Osteoblast (primary cell): ENCODE results near the gene SLC30A2. TPM values are rescaled to one million over a fixed set of nuclear protein-coding genes. Genes with fewer than 3 reads are reported as not detected.

Source experiments
- DNase-seq: peaks from one replicate; pipeline ENCODE4 v3.0.0; 2011; ENCODE audit warnings: low spot score, mixed read lengths; ENCODE audit not compliant: insufficient read length; ENCODE audit errors: missing footprints
- H2AFZ ChIP-seq: 2 replicates; pipeline ENCODE4 v1.6.0; 2011; ENCODE audit warnings: mild to moderate bottlenecking, low read length
- H3K27ac ChIP-seq: 2 replicates; pipeline ENCODE4 v1.5.1; 2011; ENCODE audit warnings: mild to moderate bottlenecking, low read depth, low read length, moderate library complexity
- H3K27me3 ChIP-seq: 2 replicates; pipeline ENCODE4 v1.6.0; 2012; ENCODE audit warnings: mild to moderate bottlenecking, control low read depth, inconsistent platforms, low read length, moderate library complexity; ENCODE audit not compliant: insufficient read depth
- H3K36me3 ChIP-seq: 2 replicates; pipeline ENCODE4 v1.5.1; 2011; ENCODE audit warnings: mild to moderate bottlenecking, low read length, control low read depth, moderate library complexity; ENCODE audit not compliant: insufficient read depth
- H3K4me1 ChIP-seq: 2 replicates; pipeline ENCODE4 v1.5.1; 2011; ENCODE audit warnings: mild to moderate bottlenecking, low read length, control low read depth, moderate library complexity; ENCODE audit not compliant: insufficient read depth
- H3K4me2 ChIP-seq: 2 replicates; pipeline ENCODE4 v1.6.0; 2011; ENCODE audit warnings: mild to moderate bottlenecking, low read length; ENCODE audit not compliant: insufficient read depth
- H3K4me3 ChIP-seq: fragments of 200-600 bp; sonication (generic); 3 replicates; pipeline ENCODE4 v1.5.1; 2012; ENCODE audit warnings: mild to moderate bottlenecking, low read length, inconsistent platforms; ENCODE audit not compliant: insufficient read depth
- H3K79me2 ChIP-seq: 2 replicates; pipeline ENCODE4 v1.6.0; 2012; ENCODE audit warnings: mild to moderate bottlenecking, low read length, control low read depth, inconsistent platforms; ENCODE audit not compliant: insufficient read depth
- H3K9me3 ChIP-seq: 2 replicates; pipeline ENCODE4 v1.5.1; 2011; ENCODE audit warnings: low read depth, low read length, control low read depth
- H4K20me1 ChIP-seq: 2 replicates; pipeline ENCODE4 v1.6.0; 2012; ENCODE audit warnings: mild to moderate bottlenecking, low read length, control low read depth; ENCODE audit not compliant: insufficient read depth
- total RNA-seq: library from RNA; depleted of rRNA; stranded (reverse); fragments of >200 nt; gene quantifications from 2 replicates; pipeline ENCODE4 v1.2.3, GENCODE V29; 2012
- TF ChIP-seq, protein P1 (sequence below): IDR thresholded peaks from 2 replicates; pipeline ENCODE4 v1.5.1; 2011; ENCODE audit warnings: mild to moderate bottlenecking, low read depth, low read length, moderate library complexity; ENCODE audit errors: extremely low read depth

SLC30A2 gene
- total RNA-seq, 1 donor, result not detected

DNA sequence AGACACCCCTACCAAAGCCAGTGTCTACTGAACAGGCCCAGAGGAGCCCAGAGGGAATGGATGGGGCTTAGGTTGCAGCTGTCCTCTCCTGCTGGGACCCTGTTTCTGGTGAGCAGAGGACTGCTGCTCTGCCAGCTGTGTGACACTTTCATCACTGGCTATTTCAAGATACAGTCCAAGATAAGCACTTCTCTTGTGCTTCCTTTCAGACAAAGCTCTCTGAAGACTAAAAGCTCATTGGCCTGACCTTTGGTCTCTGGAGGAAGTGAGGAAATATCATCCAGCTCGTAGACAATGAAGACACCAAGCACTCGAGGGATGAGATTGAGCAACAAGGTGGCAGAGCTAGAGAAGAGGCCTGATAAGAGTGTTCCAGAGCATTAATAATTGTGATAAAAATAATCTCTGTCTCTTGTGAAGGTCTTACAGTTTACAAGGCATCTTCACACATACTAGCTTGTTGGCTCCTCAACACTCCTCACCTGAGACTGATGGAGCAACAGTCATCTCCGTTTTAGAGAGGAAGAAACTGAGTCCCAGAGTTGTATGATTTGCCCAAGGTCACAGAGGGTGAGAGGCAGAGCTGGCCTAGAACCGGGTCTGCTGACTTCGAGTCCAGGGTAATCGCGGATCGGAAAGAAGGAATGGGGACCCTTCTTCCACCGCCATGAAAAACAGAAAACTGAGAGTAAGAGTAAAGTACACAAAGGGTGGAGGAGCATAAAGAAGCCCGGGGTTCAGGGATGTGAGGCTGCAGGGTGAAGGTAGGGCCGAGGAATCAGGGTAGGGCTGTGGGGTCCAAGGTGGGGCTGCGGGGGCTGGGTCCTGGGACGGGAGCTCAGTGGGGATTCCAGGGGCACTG lies 48.7 kb downstream of the SLC30A2 start:
- peak overlapping the region; percentile 74 for H3K4me3 ChIP-seq
- H3K9me3 ChIP-seq, result no peaks in the 10 kb centered on the region
- H2AFZ ChIP-seq, result peak overlapping the region; percentile 79
- peaks cover 5% of the 10 kb centered on the region for H3K79me2 ChIP-seq
- no peaks in the 10 kb centered on the region for H4K20me1 ChIP-seq
- H3K4me1 ChIP-seq, result peaks cover 20% of the 10 kb centered on the region
- no peaks in the 10 kb centered on the region for H3K27me3 ChIP-seq
- DNase-seq, result peak; percentile 77
- H3K27ac ChIP-seq, result peak overlapping the region; percentile 71
- H3K36me3 ChIP-seq, result no peaks in the 10 kb centered on the region
- TF ChIP-seq, protein P1, sequence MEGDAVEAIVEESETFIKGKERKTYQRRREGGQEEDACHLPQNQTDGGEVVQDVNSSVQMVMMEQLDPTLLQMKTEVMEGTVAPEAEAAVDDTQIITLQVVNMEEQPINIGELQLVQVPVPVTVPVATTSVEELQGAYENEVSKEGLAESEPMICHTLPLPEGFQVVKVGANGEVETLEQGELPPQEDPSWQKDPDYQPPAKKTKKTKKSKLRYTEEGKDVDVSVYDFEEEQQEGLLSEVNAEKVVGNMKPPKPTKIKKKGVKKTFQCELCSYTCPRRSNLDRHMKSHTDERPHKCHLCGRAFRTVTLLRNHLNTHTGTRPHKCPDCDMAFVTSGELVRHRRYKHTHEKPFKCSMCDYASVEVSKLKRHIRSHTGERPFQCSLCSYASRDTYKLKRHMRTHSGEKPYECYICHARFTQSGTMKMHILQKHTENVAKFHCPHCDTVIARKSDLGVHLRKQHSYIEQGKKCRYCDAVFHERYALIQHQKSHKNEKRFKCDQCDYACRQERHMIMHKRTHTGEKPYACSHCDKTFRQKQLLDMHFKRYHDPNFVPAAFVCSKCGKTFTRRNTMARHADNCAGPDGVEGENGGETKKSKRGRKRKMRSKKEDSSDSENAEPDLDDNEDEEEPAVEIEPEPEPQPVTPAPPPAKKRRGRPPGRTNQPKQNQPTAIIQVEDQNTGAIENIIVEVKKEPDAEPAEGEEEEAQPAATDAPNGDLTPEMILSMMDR, result no peak
- H3K4me2 ChIP-seq, result peak overlapping the region; percentile 81

DNA sequence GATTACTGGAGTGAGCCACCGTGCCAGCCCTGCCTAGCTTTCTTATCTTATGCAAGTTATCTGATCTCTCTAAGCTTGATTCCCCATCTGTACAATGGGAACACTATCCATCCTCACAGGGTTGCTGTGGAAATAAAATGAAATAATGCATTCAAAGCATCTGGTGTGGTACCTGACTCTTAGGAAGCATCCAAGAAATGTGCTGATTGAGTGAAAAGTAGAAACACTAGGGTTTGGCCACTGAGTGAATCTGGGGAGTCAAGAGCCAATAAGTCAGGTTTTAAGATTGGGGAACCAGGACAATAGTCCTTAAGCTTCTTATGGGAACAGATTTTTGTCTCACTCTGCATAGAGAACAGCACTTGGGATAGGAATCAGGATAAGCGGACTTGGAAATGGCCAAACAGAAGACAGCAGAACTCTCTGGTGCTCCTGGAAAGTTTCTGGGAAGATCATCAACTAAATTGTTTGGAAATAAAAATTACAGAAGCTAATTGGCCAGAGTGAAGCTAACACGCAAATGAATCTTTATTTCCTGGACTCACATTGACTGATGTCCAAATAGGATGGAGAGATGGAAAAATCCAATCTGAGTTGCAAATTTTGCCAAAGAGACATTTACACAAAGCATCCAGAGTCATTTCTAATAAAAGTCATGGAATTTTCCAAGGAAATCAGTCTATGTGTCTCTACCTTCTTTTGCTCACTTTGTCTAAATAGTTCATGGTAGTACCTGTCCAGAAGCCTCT lies 51.3 kb downstream of the SLC30A2 start:
- H4K20me1 ChIP-seq, result no peaks in the 10 kb centered on the region
- peaks cover 22% of the 10 kb centered on the region for H3K4me1 ChIP-seq
- DNase-seq, result no peak
- no peaks in the 10 kb centered on the region for H3K9me3 ChIP-seq
- no peak overlapping the region for H3K4me2 ChIP-seq
- peaks cover 4% of the 10 kb centered on the region for H3K36me3 ChIP-seq
- no peak overlapping the region for H3K27ac ChIP-seq
- H3K27me3 ChIP-seq, result no peaks in the 10 kb centered on the region
- TF ChIP-seq, protein P1, result no peak
- peaks cover 5% of the 10 kb centered on the region for H3K79me2 ChIP-seq
- no peak overlapping the region for H2AFZ ChIP-seq
- H3K4me3 ChIP-seq, result no peak overlapping the region

DNA sequence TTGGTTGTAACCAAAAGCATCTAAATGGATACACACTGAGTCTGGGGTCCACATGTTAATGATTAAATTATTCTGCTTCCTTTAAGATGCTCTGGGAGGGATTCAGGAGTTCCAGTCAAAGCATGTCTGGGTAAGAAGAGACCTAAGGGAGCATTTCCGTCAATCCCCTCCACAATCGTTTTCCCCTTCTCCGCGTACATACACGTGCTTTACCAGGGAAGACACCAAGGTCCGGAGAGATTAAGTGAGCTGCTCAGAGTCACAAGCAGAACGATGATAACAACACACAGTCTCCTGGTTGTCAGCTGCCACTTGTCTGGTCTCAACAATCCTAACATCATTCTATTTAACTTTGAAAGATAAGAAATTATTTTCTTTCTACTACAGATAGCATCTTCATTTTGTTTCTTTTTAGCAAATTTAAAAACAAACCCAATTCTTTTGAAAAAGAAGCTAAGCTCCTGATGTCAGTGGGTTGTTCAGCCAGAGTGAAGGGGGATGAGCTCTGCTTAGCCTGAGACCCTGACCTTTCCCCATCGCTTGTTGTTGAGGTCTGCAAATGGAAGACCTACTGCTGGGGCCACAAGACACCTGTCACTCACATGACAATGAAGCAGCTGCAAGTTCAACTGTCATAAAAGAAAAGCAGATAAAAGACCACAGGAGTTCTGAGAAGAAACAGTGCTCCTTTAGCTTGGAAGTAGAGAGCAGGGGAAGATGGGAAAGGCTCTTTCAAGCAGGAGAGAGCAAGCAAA lies 52.5 kb downstream of the SLC30A2 start:
- Histone ChIP-seq H3K4me3 (no peak overlapping the region), H3K27me3 (no peaks in the 10 kb centered on the region), H3K4me2 (no peak overlapping the region), H3K27ac (no peak overlapping the region), H3K79me2 (peaks cover 5% of the 10 kb centered on the region), H4K20me1 (no peaks in the 10 kb centered on the region), H3K4me1 (peaks cover 18% of the 10 kb centered on the region), H3K36me3 (peaks cover 4% of the 10 kb centered on the region), H2AFZ (no peak overlapping the region), H3K9me3 (no peaks in the 10 kb centered on the region)
- TF ChIP-seq, protein P1, result no peak
- peak; percentile 58 for DNase-seq
